H9 (cell line): ENCODE data around the gene FOXF1. TPM values are rescaled to one million over a fixed set of nuclear protein-coding genes. Genes with fewer than 3 reads are reported as not detected.

Experiments
- DNase-seq: peaks from one replicate; pipeline ENCODE4 v3.0.0-alpha.2; 2017
- H2AFZ ChIP-seq: one replicate; pipeline ENCODE4 v1.6.1; 2013; ENCODE audit warnings: mild to moderate bottlenecking, low read length, control low read depth, moderate library complexity
- H2AK5ac ChIP-seq: 2 replicates; pipeline ENCODE4 v1.6.1; 2013; ENCODE audit warnings: low read length, control low read depth, mixed read lengths; ENCODE audit not compliant: insufficient read length
- H2BK120ac ChIP-seq: one replicate; pipeline ENCODE4 v1.6.1; 2013; ENCODE audit warnings: low read depth, mild to moderate bottlenecking, low read length, control low read depth, inconsistent platforms; ENCODE audit not compliant: poor library complexity, severe bottlenecking
- H2BK12ac ChIP-seq: 2 replicates; pipeline ENCODE4 v1.6.1; 2013; ENCODE audit warnings: low read length, control low read depth, mixed read lengths, low read depth; ENCODE audit not compliant: insufficient read length
- H2BK15ac ChIP-seq: 2 replicates; pipeline ENCODE4 v1.6.1; 2013; ENCODE audit warnings: low read depth, low read length, control low read depth
- H2BK20ac ChIP-seq: one replicate; pipeline ENCODE4 v1.6.1; 2013; ENCODE audit warnings: low read depth, mild to moderate bottlenecking, low read length, control low read depth, inconsistent platforms; ENCODE audit not compliant: poor library complexity, severe bottlenecking
- H2BK5ac ChIP-seq: 2 replicates; pipeline ENCODE4 v1.6.1; 2013; ENCODE audit warnings: low read length, control low read depth, mixed read lengths; ENCODE audit not compliant: insufficient read length
- H3K14ac ChIP-seq: 2 replicates; pipeline ENCODE4 v1.6.1; 2013; ENCODE audit warnings: low read length, control low read depth; ENCODE audit not compliant: insufficient read depth
- H3K18ac ChIP-seq: 2 replicates; pipeline ENCODE4 v1.6.1; 2013; ENCODE audit warnings: low read depth, mild to moderate bottlenecking, mixed read lengths, low read length, control low read depth; ENCODE audit not compliant: insufficient read length
- H3K23ac ChIP-seq: 2 replicates; pipeline ENCODE4 v1.6.1; 2013; ENCODE audit warnings: low read length, control low read depth, mixed read lengths, low read depth; ENCODE audit not compliant: insufficient read length
- H3K23me2 ChIP-seq: 2 replicates; pipeline ENCODE4 v1.6.1; 2013; ENCODE audit warnings: low read depth, mild to moderate bottlenecking, mixed read lengths, low read length, control low read depth; ENCODE audit not compliant: insufficient read length, poor library complexity, severe bottlenecking
- H3K27ac ChIP-seq: 2 replicates; pipeline ENCODE4 v1.5.1; 2013; ENCODE audit warnings: low read length, control low read depth, mixed read lengths, low read depth; ENCODE audit not compliant: insufficient read length
- H3K27me3 ChIP-seq: 2 replicates; pipeline ENCODE4 v1.6.1; 2013; ENCODE audit warnings: low read length, control low read depth, inconsistent platforms; ENCODE audit not compliant: insufficient read depth
- H3K4ac ChIP-seq: 2 replicates; pipeline ENCODE4 v1.6.1; 2013; ENCODE audit warnings: low read depth, mild to moderate bottlenecking, control low read depth, inconsistent platforms, low read length, moderate library complexity
- H3K4me1 ChIP-seq: 2 replicates; pipeline ENCODE4 v1.6.1; 2013; ENCODE audit warnings: low read length, control low read depth, inconsistent platforms; ENCODE audit not compliant: insufficient read depth
- H3K4me2 ChIP-seq: 2 replicates; pipeline ENCODE4 v1.6.1; 2013; ENCODE audit warnings: low read length, control low read depth, mixed read lengths; ENCODE audit not compliant: insufficient read length, insufficient read depth
- H3K56ac ChIP-seq: 2 replicates; pipeline ENCODE4 v1.6.1; 2013; ENCODE audit warnings: low read depth, mild to moderate bottlenecking, mixed read lengths, low read length, control low read depth; ENCODE audit not compliant: insufficient read length
- H3K79me1 ChIP-seq: 2 replicates; pipeline ENCODE4 v1.6.1; 2013; ENCODE audit warnings: low read depth, mild to moderate bottlenecking, moderate library complexity, low read length, control low read depth, inconsistent platforms; ENCODE audit not compliant: insufficient read depth, poor library complexity, severe bottlenecking
- H3K79me2 ChIP-seq: 2 replicates; pipeline ENCODE4 v1.6.1; 2013; ENCODE audit warnings: low read length, control low read depth, inconsistent platforms; ENCODE audit not compliant: insufficient read depth
- H3K9ac ChIP-seq: 2 replicates; pipeline ENCODE4 v1.6.1; 2013; ENCODE audit warnings: low read length, control low read depth, mixed read lengths; ENCODE audit not compliant: insufficient read length; ENCODE audit errors: extremely low read depth
- H3K9me3 ChIP-seq: one replicate; pipeline ENCODE4 v1.6.1; 2013; ENCODE audit warnings: low read depth, low read length, inconsistent platforms; ENCODE audit not compliant: control insufficient read depth
- H3T11ph ChIP-seq: one replicate; pipeline ENCODE4 v1.6.1; 2013; ENCODE audit warnings: mild to moderate bottlenecking, low read length, control low read depth, inconsistent platforms
- H4K20me1 ChIP-seq: one replicate; pipeline ENCODE4 v1.6.1; 2013; ENCODE audit not compliant: control insufficient read depth, insufficient read length, insufficient read depth
- H4K5ac ChIP-seq: 2 replicates; pipeline ENCODE4 v1.6.1; 2013; ENCODE audit warnings: low read depth, mild to moderate bottlenecking, mixed read lengths, low read length, control low read depth; ENCODE audit not compliant: insufficient read length
- H4K8ac ChIP-seq: replicated peaks from 2 replicates; pipeline ENCODE4 v1.6.1; 2013; ENCODE audit warnings: low read length, control low read depth, mixed read lengths, low read depth; ENCODE audit not compliant: insufficient read length
- H4K91ac ChIP-seq: 2 replicates; pipeline ENCODE4 v1.6.1; 2013; ENCODE audit warnings: low read depth, mild to moderate bottlenecking, moderate library complexity, mixed read lengths, low read length, control low read depth; ENCODE audit not compliant: insufficient read length
- H3K27ac Mint-ChIP-seq, 3 experiments: 2 replicates in 2 of 3; 3 replicates in 1 of 3; pipeline ENCODE4 v1.8.0; 2020 to 2021; ENCODE audit warnings: mixed read lengths in 3 of 3, mild to moderate bottlenecking in 1 of 3, moderate library complexity in 1 of 3
- H3K27me3 Mint-ChIP-seq: 2 replicates; pipeline ENCODE4 v1.8.0; 2021; ENCODE audit warnings: low read depth, mild to moderate bottlenecking, moderate library complexity, mixed read lengths
- H3K36me3 Mint-ChIP-seq, 3 experiments: 2 replicates in 2 of 3; 3 replicates in 1 of 3; pipeline ENCODE4 v1.8.0; 2020 to 2021; ENCODE audit warnings: low read depth in 3 of 3, mixed read lengths in 3 of 3; ENCODE audit not compliant: insufficient read depth in 1 of 3
- H3K4me1 Mint-ChIP-seq, 2 experiments: 2 replicates each; pipeline ENCODE4 v1.8.0; 2020; ENCODE audit warnings: mixed read lengths in 2 of 2
- H3K4me3 Mint-ChIP-seq, 2 experiments: 2 replicates in 1 of 2; 3 replicates in 1 of 2; pipeline ENCODE4 v1.8.0; 2020 to 2021; ENCODE audit warnings: mild to moderate bottlenecking in 2 of 2, mixed read lengths in 2 of 2, moderate library complexity in 1 of 2
- H3K9me3 Mint-ChIP-seq, 2 experiments: 2 replicates in 1 of 2; 3 replicates in 1 of 2; pipeline ENCODE4 v1.8.0; 2020; ENCODE audit warnings: mild to moderate bottlenecking in 2 of 2, mixed read lengths in 2 of 2, moderate library complexity in 1 of 2
- CTCF ChIP-seq: fragments of 200-600 bp; sonication (generic); conservative IDR thresholded peaks from 3 replicates; pipeline ENCODE4 v1.8.0; 2021; ENCODE audit warnings: antibody characterized with exemption, mild to moderate bottlenecking
- WGBS: extraction: QIAGEN DNeasy Blood & Tissue Kit; methylation state at CpG from one replicate; pipeline ENCODE4 v1.1.7; 2013; ENCODE audit warnings: missing lambda C conversion rate, low lambda C conversion rate, mixed read lengths; ENCODE audit not compliant: insufficient read length; ENCODE audit errors: extremely low coverage; 5-methylcytosine and 5-hydroxymethylcytosine counted together
- total RNA-seq: library from RNA; stranded (reverse); gene quantifications from 2 replicates; pipeline ENCODE4 v1.2.1, GENCODE V29; 2021

The FOXF1 gene
- total RNA-seq, 1 experiment from 2014 or later, result not detected

GRCh38 chr16:86491640-86492023 is 18.7 kb upstream of the FOXF1 start:
- H3K27ac Mint-ChIP-seq, result no peak overlapping the region
- H2BK15ac ChIP-seq, result no peak overlapping the region
- peaks cover 100% of the 10 kb centered on the region for H3K27me3 Mint-ChIP-seq
- H4K5ac ChIP-seq, result no peak overlapping the region
- no CpG with 5 or more reads among the region's 7 CpGs for WGBS
- no peak overlapping the region for H3K4me3 Mint-ChIP-seq
- H3K14ac ChIP-seq, result no peak overlapping the region
- peaks cover 64% of the 10 kb centered on the region for H3K27me3 ChIP-seq
- no peaks in the 10 kb centered on the region for H3K23me2 ChIP-seq
- no peak overlapping the region for H2AFZ ChIP-seq
- no peak overlapping the region for H2AK5ac ChIP-seq
- DNase-seq, result no peak
- no peak overlapping the region for H2BK20ac ChIP-seq
- no peaks in the 10 kb centered on the region for H3K79me2 ChIP-seq
- no peaks in the 10 kb centered on the region for H3K9me3 ChIP-seq
- peaks cover 8 to 29% of the 10 kb centered on the region in 2 experiments for H3K4me1 Mint-ChIP-seq
- H3K27ac ChIP-seq, result no peak overlapping the region
- H2BK12ac ChIP-seq, result no peak overlapping the region
- no peaks in the 10 kb centered on the region for H4K20me1 ChIP-seq
- no peak overlapping the region for H2BK5ac ChIP-seq
- H3K9me3 Mint-ChIP-seq, result peaks cover 0 to 2% of the 10 kb centered on the region in 2 experiments; a peak in 1 of 5 replicates
- no peak overlapping the region for H2BK120ac ChIP-seq
- H3K79me1 ChIP-seq, result no peaks in the 10 kb centered on the region
- no peak overlapping the region for H3K23ac ChIP-seq
- no peak overlapping the region for H3K9ac ChIP-seq
- no peak overlapping the region for H4K91ac ChIP-seq
- H3K4ac ChIP-seq, result no peak overlapping the region
- H3K18ac ChIP-seq, result no peak overlapping the region
- TF ChIP-seq CTCF, result no peak
- H3K4me2 ChIP-seq, result no peak overlapping the region
- no peaks in the 10 kb centered on the region; a peak in 1 of 7 replicates for H3K36me3 Mint-ChIP-seq
- H3T11ph ChIP-seq, result no peak overlapping the region
- no peak overlapping the region for H3K56ac ChIP-seq
- H4K8ac ChIP-seq, result no peak overlapping the region
- no peaks in the 10 kb centered on the region for H3K4me1 ChIP-seq
